A204.1 (cell line): ENCODE data around the gene XYLT1.

ENCODE experiments used
- FAIRE-seq: peaks from 2 replicates; lab custom pipeline; 2012; peaks lifted over from hg19 to GRCh38; lab: Jason Lieb, UNC

Gene XYLT1

DNA sequence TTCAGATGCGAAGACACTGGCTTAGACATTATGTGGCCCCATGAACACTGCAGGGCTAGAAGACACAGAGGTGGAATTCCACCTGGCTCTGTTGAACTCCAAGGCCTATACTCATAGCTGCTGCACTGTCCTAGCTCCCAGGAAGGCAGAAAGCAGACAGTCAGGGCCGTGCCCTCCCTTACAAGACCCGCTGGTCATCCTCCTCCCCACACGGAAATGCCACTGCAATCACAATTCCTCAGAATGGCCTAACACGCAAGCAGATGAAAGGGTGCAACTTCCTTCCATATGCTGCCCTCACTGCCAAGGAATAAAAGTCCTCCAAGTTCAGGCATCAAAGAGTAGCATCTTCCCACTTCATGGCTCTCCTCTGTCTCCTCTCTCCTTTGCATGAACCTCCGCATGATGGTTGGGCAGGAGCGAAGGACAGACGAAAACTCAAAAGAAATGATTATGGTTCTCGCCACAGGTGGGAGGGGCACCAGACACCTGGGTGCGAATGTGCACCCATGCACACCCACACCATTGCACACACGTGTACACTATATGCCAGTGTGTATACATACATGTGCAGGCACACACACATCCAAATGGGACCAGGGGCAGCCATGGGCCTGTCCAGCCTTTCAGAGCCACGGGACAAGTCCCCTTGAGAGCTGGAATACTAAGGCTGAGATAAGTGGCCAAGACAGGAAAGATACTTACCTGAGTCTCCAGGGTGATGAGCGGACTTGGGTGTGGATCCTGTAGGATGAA, 113.3 kb downstream of the XYLT1 start:
- FAIRE-seq, result no peak

- no peak for FAIRE-seq
Measured at GRCh38 chr16:17356243-17356933, 114.4 kb downstream of the XYLT1 start.

DNA sequence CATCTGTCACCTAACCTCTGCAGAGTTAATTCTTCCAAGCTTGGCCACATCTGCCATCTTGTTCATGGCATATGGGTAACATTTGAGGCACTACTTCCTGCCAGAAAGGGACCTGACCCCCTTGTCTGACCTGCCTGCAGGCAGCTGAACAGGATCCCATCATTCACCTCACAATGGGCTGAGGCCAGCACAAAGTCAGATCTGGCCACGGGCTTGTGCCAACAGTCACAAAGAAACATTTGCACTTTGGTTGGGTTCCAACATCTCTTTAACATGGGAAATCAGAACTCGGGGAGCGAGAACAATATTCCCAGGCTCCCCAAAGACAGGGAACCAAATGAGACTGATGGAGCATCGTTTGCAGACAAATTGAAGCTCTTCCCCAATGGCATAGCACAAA, 116.1 kb downstream of the XYLT1 start:
- FAIRE-seq, result no peak

- no peak for FAIRE-seq
Measured at GRCh38 chr16:17354141-17354601, 116.6 kb downstream of the XYLT1 start.

- FAIRE-seq, result no peak
Measured at GRCh38 chr16:17353561-17353960, 117.2 kb downstream of the XYLT1 start.

GRCh38 chr16:17351441-17352035, 119.2 kb downstream of the XYLT1 start:
- no peak for FAIRE-seq

- FAIRE-seq, result no peak
Measured at GRCh38 chr16:17350207-17350606, 120.6 kb downstream of the XYLT1 start.

GRCh38 chr16:17348826-17349225, 121.9 kb downstream of the XYLT1 start:
- no peak for FAIRE-seq

DNA sequence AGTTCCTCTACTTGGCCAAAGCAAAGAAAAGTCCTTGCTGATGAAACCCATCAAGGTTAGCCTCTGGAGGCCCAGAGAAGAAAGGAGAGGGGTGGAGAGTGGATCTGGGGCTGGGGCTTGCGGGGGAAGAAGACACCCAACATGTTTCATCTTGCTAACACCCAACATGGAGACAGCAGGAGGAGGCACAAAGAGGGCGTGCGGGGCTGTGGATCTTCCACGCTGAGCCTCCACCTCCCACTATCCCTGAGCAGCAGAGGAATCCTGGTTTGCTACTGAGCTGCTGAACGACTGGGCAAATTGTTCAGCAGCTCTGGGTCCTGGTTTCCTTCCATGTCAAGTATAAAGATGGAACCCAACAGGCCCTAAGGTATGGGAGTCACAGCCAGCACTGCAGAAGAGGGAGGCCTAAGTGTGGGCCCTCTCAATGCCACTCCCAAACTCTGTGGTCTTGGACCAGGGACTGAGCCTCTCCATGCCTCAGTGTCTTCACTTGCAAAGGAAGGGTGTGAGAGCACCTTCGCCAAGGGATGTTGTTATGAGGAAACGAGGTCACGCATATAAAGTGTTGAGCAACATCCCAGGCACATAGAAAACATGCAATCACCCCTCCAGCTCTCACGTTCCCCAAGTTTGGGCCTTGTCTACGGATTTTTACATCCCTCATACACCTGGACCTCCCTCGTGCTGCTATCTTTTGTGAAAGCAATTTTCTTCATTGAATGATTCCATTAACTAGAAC, 122.5 kb downstream of the XYLT1 start:
- FAIRE-seq, result no peak

GRCh38 chr16:17347624-17348023, 123.1 kb downstream of the XYLT1 start:
- no peak for FAIRE-seq

DNA sequence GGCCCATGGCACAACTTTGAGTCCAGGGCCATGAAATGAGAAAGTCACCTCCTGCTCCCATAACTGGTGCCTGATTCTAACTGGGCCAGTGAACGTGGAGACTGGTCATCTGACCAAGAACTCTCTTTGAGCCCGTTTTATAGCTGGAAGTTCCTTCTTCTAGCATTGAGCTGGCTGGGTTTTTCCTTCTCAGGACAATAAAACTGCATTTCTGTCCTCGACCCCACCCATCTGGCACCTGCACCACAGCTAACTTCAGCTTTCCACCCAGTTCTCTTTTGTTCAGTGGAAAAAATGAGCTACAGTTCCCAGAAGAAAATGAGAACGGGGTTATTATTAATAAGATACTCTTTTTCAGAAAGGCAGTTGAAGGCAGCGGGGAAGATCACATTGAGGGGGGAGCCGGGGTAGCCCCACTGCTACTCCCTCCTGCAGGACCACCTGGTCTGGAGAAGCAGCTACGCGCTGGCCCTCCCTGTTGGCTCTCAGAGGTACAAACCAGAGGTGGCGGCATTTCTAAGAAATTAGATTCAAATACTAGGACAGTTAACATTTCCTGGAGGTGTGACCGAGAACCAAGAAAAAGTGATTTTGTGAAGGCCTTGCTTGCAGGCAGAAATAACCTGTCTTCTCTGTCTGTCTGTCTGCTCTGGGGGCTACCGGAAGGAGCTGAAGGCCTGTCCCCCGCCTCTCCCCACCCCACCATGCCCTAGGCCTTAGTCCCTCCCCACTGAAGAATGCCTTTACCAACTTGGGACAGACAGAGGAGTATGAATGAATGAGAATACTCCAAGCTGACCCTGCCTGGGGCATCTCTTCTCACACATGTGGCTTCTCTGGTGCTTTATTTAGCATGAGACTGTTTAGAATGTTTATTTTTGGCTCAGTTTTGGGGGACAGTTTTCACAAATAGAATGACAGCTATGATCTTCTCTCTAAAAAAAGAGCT, 123.9 kb downstream of the XYLT1 start:
- FAIRE-seq, result no peak

- FAIRE-seq, result no peak
Measured at GRCh38 chr16:17345043-17345442, 125.7 kb downstream of the XYLT1 start.

DNA sequence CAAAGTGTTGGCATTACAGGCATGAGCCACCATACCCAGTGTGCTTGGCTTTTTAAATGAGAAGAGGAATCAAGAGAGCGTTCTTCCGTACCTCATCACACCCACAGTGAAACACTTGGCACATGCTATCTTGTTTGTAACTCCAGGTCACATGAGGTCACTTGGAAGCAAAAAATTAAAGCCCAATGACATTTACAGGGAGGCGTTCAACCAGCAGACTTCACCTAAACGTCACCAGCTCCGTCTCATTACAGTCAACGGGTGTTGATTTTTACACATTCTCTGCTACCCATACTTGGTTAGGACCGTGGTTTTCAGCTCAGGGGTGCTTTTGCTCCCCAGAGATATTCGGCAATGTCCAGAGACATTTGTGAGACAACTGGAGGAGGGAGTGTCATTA, 127.0 kb downstream of the XYLT1 start:
- no peak for FAIRE-seq

DNA sequence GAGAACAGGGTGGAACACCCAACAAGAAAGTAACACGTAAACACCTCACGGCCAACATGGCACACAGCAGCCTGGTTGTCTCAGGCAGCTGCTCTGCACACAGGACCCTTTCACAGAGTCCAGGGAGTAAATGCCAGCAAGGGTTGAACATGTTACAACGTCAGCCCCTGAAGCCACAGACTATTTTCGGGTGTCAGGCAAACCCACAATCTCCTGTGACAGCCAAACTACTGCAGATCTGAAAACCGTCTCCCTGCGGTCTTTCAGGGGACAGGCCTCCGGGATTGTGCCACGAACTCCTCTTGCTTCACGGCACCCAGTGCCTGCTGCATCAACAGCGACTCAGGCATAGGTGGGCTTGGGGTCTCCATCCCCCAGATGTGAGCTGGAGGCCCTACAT, 127.7 kb downstream of the XYLT1 start:
- no peak for FAIRE-seq

DNA sequence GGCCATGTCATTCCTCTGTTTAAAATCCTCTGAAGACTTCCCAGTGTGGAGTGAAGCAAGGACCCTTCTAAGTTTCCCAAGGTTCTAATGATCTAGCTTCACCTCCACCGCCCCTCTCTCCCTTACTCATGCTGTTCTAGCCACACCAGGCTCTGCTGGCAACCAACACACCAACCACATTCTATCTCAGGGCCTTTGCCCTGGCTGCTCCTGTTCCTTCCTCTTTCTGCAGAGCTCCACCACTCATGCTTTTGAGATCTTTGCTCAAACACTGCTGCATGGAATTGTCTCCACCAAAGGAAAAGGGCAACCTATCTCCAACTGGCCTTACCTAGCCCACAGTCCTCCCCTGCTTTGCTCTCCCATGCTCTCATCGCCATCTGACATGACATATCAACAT, 128.7 kb downstream of the XYLT1 start:
- FAIRE-seq, result no peak

GRCh38 chr16:17340804-17341203, 130.0 kb downstream of the XYLT1 start:
- no peak for FAIRE-seq

GRCh38 chr16:17339764-17340541, 130.8 kb downstream of the XYLT1 start:
- FAIRE-seq, result no peak

DNA sequence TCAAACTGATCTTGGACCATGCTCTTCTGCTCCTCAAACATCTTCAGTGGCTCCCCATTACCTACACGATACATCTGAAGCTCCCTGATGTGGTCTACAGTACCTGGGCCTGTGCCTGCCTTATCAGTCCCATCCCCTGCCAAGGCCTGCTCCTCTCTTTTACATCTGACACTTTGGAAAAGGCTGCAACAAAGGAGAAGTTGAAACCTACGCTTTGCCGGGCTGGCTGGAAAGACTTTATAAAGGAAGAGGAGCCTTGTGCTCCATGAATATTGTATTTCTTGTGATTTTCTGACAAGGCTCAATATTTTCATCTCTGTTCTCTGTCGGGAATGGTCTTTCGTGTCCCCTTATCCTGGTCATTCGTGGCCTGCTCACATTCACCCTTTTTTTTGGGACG, 132.5 kb downstream of the XYLT1 start:
- FAIRE-seq, result no peak

- no peak for FAIRE-seq
Measured at GRCh38 chr16:17336530-17336900, 134.2 kb downstream of the XYLT1 start.

- FAIRE-seq, result no peak
Measured at GRCh38 chr16:17335826-17336529, 134.8 kb downstream of the XYLT1 start.
